ENCODE data around the gene FAM210B.

FAM210B gene

GRCh38 chr20:56372850-56373249 is 14.1 kb downstream of the FAM210B start:
- Histone ChIP-seq H3K9me3 (ENCODE audit: control insufficient read depth in 5 of 5, low read length in 5 of 5) (no peaks in the 10 kb centered on the region), H3K4me1 (ENCODE audit: control insufficient read depth in 5 of 5, insufficient read depth in 5 of 5, low read length in 5 of 5) (no peaks in the 10 kb centered on the region), H3K4me3 (ENCODE audit: low read depth in 1 of 5, low read length in 5 of 5) (no peak overlapping the region), H3K27ac (ENCODE audit: low read depth, low read length) (no peak overlapping the region), H3K27me3 (ENCODE audit: control insufficient read depth in 5 of 5, insufficient read depth in 4 of 5, low read length in 5 of 5) (no peaks in the 10 kb centered on the region), H3K36me3 (ENCODE audit: control insufficient read depth in 5 of 5, insufficient read depth in 5 of 5, low read length in 5 of 5) (peaks cover 2 to 14% (median 12%) of the 10 kb centered on the region in 5 donors), H3K9ac (ENCODE audit: low read length in 5 of 5) (no peak overlapping the region)

GRCh38 chr20:56373942-56374341 is 15.2 kb downstream of the FAM210B start:
- Histone ChIP-seq H3K9ac (ENCODE audit: low read length in 5 of 5) (no peak overlapping the region), H3K4me1 (ENCODE audit: control insufficient read depth in 5 of 5, insufficient read depth in 5 of 5, low read length in 5 of 5) (no peaks in the 10 kb centered on the region), H3K4me3 (ENCODE audit: low read depth in 1 of 5, low read length in 5 of 5) (no peak overlapping the region), H3K36me3 (ENCODE audit: control insufficient read depth in 5 of 5, insufficient read depth in 5 of 5, low read length in 5 of 5) (peaks cover 0 to 6% (median 5%) of the 10 kb centered on the region in 5 donors), H3K27me3 (ENCODE audit: control insufficient read depth in 5 of 5, insufficient read depth in 4 of 5, low read length in 5 of 5) (no peaks in the 10 kb centered on the region), H3K27ac (ENCODE audit: low read depth, low read length) (no peak overlapping the region), H3K9me3 (ENCODE audit: control insufficient read depth in 5 of 5, low read length in 5 of 5) (no peaks in the 10 kb centered on the region)

GRCh38 chr20:56376331-56376730 is 17.6 kb downstream of the FAM210B start:
- Histone ChIP-seq H3K9ac (ENCODE audit: low read length in 5 of 5) (no peak overlapping the region), H3K4me3 (ENCODE audit: low read depth in 1 of 5, low read length in 5 of 5) (no peak overlapping the region), H3K27me3 (ENCODE audit: control insufficient read depth in 5 of 5, insufficient read depth in 4 of 5, low read length in 5 of 5) (no peaks in the 10 kb centered on the region), H3K4me1 (ENCODE audit: control insufficient read depth in 5 of 5, insufficient read depth in 5 of 5, low read length in 5 of 5) (no peaks in the 10 kb centered on the region), H3K9me3 (ENCODE audit: control insufficient read depth in 5 of 5, low read length in 5 of 5) (no peaks in the 10 kb centered on the region), H3K36me3 (ENCODE audit: control insufficient read depth in 5 of 5, insufficient read depth in 5 of 5, low read length in 5 of 5) (peaks cover 0 to 3% (median 0%) of the 10 kb centered on the region in 5 donors), H3K27ac (ENCODE audit: low read depth, low read length) (no peak overlapping the region)

GRCh38 chr20:56378386-56378785 is 19.6 kb downstream of the FAM210B start:
- no peak overlapping the region for H3K4me3 ChIP-seq (ENCODE audit: low read depth in 1 of 5, low read length in 5 of 5)

GRCh38 chr20:56380375-56380774 is 21.6 kb downstream of the FAM210B start:
- H3K27me3 ChIP-seq (ENCODE audit: control insufficient read depth in 5 of 5, insufficient read depth in 4 of 5, low read length in 5 of 5) = no peaks in the 10 kb centered on the region
- no peak overlapping the region for H3K4me3 ChIP-seq (ENCODE audit: low read depth in 1 of 5, low read length in 5 of 5)
- no peak overlapping the region for H3K9ac ChIP-seq (ENCODE audit: low read length in 5 of 5)
- no peaks in the 10 kb centered on the region for H3K9me3 ChIP-seq (ENCODE audit: control insufficient read depth in 5 of 5, low read length in 5 of 5)
- no peak overlapping the region for H3K27ac ChIP-seq (ENCODE audit: low read depth, low read length)
- H3K36me3 ChIP-seq (ENCODE audit: control insufficient read depth in 5 of 5, insufficient read depth in 5 of 5, low read length in 5 of 5) = peaks cover 0 to 4% (median 0%) of the 10 kb centered on the region in 5 donors
- no peaks in the 10 kb centered on the region for H3K4me1 ChIP-seq (ENCODE audit: control insufficient read depth in 5 of 5, insufficient read depth in 5 of 5, low read length in 5 of 5)

More at GRCh38 chr20:56378386-56378785, 19.6 kb downstream of the FAM210B start:
- Histone ChIP-seq H3K4me1 (ENCODE audit: control insufficient read depth in 5 of 5, insufficient read depth in 5 of 5, low read length in 5 of 5) (no peaks in the 10 kb centered on the region), H3K27me3 (ENCODE audit: control insufficient read depth in 5 of 5, insufficient read depth in 4 of 5, low read length in 5 of 5) (no peaks in the 10 kb centered on the region), H3K9me3 (ENCODE audit: control insufficient read depth in 5 of 5, low read length in 5 of 5) (no peaks in the 10 kb centered on the region), H3K36me3 (ENCODE audit: control insufficient read depth in 5 of 5, insufficient read depth in 5 of 5, low read length in 5 of 5) (peaks cover 0 to 4% (median 0%) of the 10 kb centered on the region in 5 donors), H3K27ac (ENCODE audit: low read depth, low read length) (no peak overlapping the region), H3K9ac (ENCODE audit: low read length in 5 of 5) (no peak overlapping the region)

- no peak overlapping the region for H3K9ac ChIP-seq (ENCODE audit: low read length in 5 of 5)
- H3K4me1 ChIP-seq (ENCODE audit: control insufficient read depth in 5 of 5, insufficient read depth in 5 of 5, low read length in 5 of 5) = no peaks in the 10 kb centered on the region
- peaks cover 0 to 9% (median 0%) of the 10 kb centered on the region in 5 donors for H3K36me3 ChIP-seq (ENCODE audit: control insufficient read depth in 5 of 5, insufficient read depth in 5 of 5, low read length in 5 of 5)
- no peaks in the 10 kb centered on the region for H3K9me3 ChIP-seq (ENCODE audit: control insufficient read depth in 5 of 5, low read length in 5 of 5)
- H3K27me3 ChIP-seq (ENCODE audit: control insufficient read depth in 5 of 5, insufficient read depth in 4 of 5, low read length in 5 of 5) = no peaks in the 10 kb centered on the region
- H3K27ac ChIP-seq (ENCODE audit: low read depth, low read length) = no peak overlapping the region
- no peak overlapping the region for H3K4me3 ChIP-seq (ENCODE audit: low read depth in 1 of 5, low read length in 5 of 5)
Measured at GRCh38 chr20:56381501-56381900, 22.7 kb downstream of the FAM210B start.

GRCh38 chr20:56382696-56383095 is 23.9 kb downstream of the FAM210B start:
- no peaks in the 10 kb centered on the region for H3K9me3 ChIP-seq (ENCODE audit: control insufficient read depth in 5 of 5, low read length in 5 of 5)
- H3K9ac ChIP-seq (ENCODE audit: low read length in 5 of 5) = no peak overlapping the region
- peaks cover 0 to 9% (median 0%) of the 10 kb centered on the region in 5 donors for H3K36me3 ChIP-seq (ENCODE audit: control insufficient read depth in 5 of 5, insufficient read depth in 5 of 5, low read length in 5 of 5)
- H3K27me3 ChIP-seq (ENCODE audit: control insufficient read depth in 5 of 5, insufficient read depth in 4 of 5, low read length in 5 of 5) = no peaks in the 10 kb centered on the region
- no peak overlapping the region for H3K27ac ChIP-seq (ENCODE audit: low read depth, low read length)
- no peak overlapping the region for H3K4me3 ChIP-seq (ENCODE audit: low read depth in 1 of 5, low read length in 5 of 5)
- H3K4me1 ChIP-seq (ENCODE audit: control insufficient read depth in 5 of 5, insufficient read depth in 5 of 5, low read length in 5 of 5) = no peaks in the 10 kb centered on the region

- Histone ChIP-seq H3K4me3 (ENCODE audit: low read depth in 1 of 5, low read length in 5 of 5) (no peak overlapping the region), H3K27me3 (ENCODE audit: control insufficient read depth in 5 of 5, insufficient read depth in 4 of 5, low read length in 5 of 5) (no peaks in the 10 kb centered on the region), H3K36me3 (ENCODE audit: control insufficient read depth in 5 of 5, insufficient read depth in 5 of 5, low read length in 5 of 5) (peaks cover 0 to 9% (median 0%) of the 10 kb centered on the region in 5 donors), H3K9ac (ENCODE audit: low read length in 5 of 5) (peak overlapping the region in 1 of 5 donors; percentile 20), H3K9me3 (ENCODE audit: control insufficient read depth in 5 of 5, low read length in 5 of 5) (no peaks in the 10 kb centered on the region), H3K27ac (ENCODE audit: low read depth, low read length) (no peak overlapping the region), H3K4me1 (ENCODE audit: control insufficient read depth in 5 of 5, insufficient read depth in 5 of 5, low read length in 5 of 5) (no peaks in the 10 kb centered on the region)
Measured at GRCh38 chr20:56383334-56383733, 24.6 kb downstream of the FAM210B start.

GRCh38 chr20:56385130-56385529 is 26.4 kb downstream of the FAM210B start:
- Histone ChIP-seq H3K36me3 (ENCODE audit: control insufficient read depth in 5 of 5, insufficient read depth in 5 of 5, low read length in 5 of 5) (peaks cover 0 to 9% (median 0%) of the 10 kb centered on the region in 5 donors), H3K9me3 (ENCODE audit: control insufficient read depth in 5 of 5, low read length in 5 of 5) (no peaks in the 10 kb centered on the region), H3K4me3 (ENCODE audit: low read depth in 1 of 5, low read length in 5 of 5) (no peak overlapping the region)

GRCh38 chr20:56386219-56386618 is 27.4 kb downstream of the FAM210B start:
- Histone ChIP-seq H3K9me3 (ENCODE audit: control insufficient read depth in 5 of 5, low read length in 5 of 5) (no peaks in the 10 kb centered on the region), H3K27ac (ENCODE audit: low read depth, low read length) (no peak overlapping the region), H3K27me3 (ENCODE audit: control insufficient read depth in 5 of 5, insufficient read depth in 4 of 5, low read length in 5 of 5) (no peaks in the 10 kb centered on the region), H3K4me1 (ENCODE audit: control insufficient read depth in 5 of 5, insufficient read depth in 5 of 5, low read length in 5 of 5) (peaks cover 0 to 4% (median 3%) of the 10 kb centered on the region in 5 donors), H3K9ac (ENCODE audit: low read length in 5 of 5) (no peak overlapping the region), H3K36me3 (ENCODE audit: control insufficient read depth in 5 of 5, insufficient read depth in 5 of 5, low read length in 5 of 5) (peaks cover 0 to 9% (median 0%) of the 10 kb centered on the region in 5 donors), H3K4me3 (ENCODE audit: low read depth in 1 of 5, low read length in 5 of 5) (no peak overlapping the region)

More at GRCh38 chr20:56385130-56385529, 26.4 kb downstream of the FAM210B start:
- H3K4me1 ChIP-seq (ENCODE audit: control insufficient read depth in 5 of 5, insufficient read depth in 5 of 5, low read length in 5 of 5) = no peaks in the 10 kb centered on the region
- no peaks in the 10 kb centered on the region for H3K27me3 ChIP-seq (ENCODE audit: control insufficient read depth in 5 of 5, insufficient read depth in 4 of 5, low read length in 5 of 5)
- H3K9ac ChIP-seq (ENCODE audit: low read length in 5 of 5) = no peak overlapping the region
- no peak overlapping the region for H3K27ac ChIP-seq (ENCODE audit: low read depth, low read length)

Measured in subcutaneous abdominal adipose tissue (tissue), 5 donors.